WTC11 (cell line): ENCODE results near the gene BUB1.

ENCODE experiments used
- MYBL2 ChIP-seq: sonication (generic); formaldehyde crosslinking; IDR thresholded peaks from 2 replicates; pipeline ENCODE4 v1.8.1; 2023; ENCODE audit warnings: mild to moderate bottlenecking, moderate library complexity, missing genetic modification reagents
- TF ChIP-seq, protein P1 (sequence below): fragments of 200-600 bp; IDR thresholded peaks from 2 replicates; pipeline ENCODE4 v1.8.0; 2022; ENCODE audit warnings: antibody characterized with exemption

DNA sequence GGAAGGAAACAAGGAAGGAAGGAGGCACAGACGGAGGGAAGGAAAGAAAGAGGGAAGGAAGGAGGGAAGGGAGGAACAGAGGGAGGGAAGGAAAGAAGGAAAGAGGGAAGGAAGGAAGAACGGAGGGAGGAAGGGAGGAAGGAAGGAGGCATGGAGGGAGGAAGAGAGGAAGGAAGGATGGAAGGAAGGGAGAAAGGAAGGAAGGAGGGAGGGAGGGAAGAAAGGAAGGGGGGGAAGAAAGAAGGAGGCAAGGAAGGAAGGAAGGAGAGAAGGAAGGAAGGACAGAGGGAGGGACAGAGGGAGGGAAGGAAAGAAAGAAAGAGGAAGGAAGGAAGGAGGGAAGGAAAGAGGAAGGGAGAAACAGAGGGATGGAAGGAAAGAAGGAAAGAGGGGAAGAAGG is 47.0 kb upstream of the BUB1 start:
- TF ChIP-seq MYBL2: no peak
- TF ChIP-seq, protein P1, sequence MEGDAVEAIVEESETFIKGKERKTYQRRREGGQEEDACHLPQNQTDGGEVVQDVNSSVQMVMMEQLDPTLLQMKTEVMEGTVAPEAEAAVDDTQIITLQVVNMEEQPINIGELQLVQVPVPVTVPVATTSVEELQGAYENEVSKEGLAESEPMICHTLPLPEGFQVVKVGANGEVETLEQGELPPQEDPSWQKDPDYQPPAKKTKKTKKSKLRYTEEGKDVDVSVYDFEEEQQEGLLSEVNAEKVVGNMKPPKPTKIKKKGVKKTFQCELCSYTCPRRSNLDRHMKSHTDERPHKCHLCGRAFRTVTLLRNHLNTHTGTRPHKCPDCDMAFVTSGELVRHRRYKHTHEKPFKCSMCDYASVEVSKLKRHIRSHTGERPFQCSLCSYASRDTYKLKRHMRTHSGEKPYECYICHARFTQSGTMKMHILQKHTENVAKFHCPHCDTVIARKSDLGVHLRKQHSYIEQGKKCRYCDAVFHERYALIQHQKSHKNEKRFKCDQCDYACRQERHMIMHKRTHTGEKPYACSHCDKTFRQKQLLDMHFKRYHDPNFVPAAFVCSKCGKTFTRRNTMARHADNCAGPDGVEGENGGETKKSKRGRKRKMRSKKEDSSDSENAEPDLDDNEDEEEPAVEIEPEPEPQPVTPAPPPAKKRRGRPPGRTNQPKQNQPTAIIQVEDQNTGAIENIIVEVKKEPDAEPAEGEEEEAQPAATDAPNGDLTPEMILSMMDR: no peak
